ENCODE measurements around the gene ELOVL1.

DNA sequence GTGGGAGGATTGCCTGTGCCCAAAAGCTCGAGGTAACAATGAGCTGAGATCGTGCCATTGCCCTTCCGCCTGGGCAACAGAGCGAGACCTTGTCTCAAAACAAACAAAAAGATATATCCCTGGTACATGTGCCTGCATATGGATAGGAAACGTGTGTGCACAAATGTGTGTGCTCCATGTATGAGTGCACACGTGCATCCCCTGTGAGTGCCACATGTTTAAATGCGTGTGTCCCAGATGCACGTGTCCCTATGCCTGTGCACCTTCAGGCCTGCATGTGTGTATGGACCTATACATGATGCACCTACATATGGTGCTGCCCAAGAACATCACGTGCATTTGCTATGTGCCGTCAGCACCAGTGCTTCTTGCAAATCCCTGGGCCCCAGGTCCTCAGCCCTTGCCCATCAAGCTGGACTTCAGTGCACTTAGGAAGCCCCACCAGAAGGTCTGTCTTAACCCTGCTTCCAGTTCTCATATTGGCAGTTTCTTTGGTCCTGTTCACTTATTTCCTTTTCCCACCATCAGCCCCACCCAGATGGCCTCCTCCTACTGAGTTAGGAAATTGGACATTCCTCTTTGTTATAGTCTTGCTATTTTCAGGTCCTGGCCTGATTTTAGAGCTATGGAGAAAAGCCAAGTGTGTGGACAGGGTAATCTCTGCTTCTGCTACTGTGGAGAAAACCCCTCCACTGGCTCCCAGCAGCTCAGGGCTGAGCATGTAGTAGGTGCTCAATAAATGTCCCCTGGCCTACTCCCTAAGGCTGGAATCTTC, 51.7 kb downstream of the ELOVL1 start:
- TF ChIP-seq CTCF (IDR thresholded peaks at IDR 0.05) (no peak), POLR2A (IDR thresholded peaks at IDR 0.05) (no peak)
